Neural progenitor cell (in vitro differentiated cells): ENCODE measurements around the gene S100A12.

Experiments
- CTCF ChIP-seq: fragments of 200-600 bp; sonication (generic); IDR thresholded peaks from 2 replicates; pipeline ENCODE4 v1.5.1; 2017; ENCODE audit warnings: antibody characterized with exemption, mild to moderate bottlenecking
- EZH2 ChIP-seq: fragments of 200-600 bp; sonication (generic); IDR thresholded peaks from 2 replicates; pipeline ENCODE4 v1.6.1; 2017; ENCODE audit warnings: antibody characterized with exemption, mild to moderate bottlenecking, moderate library complexity
- EZH2phosphoT487 ChIP-seq: fragments of 200-600 bp; sonication (generic); IDR thresholded peaks from 2 replicates; pipeline ENCODE4 v1.6.1; 2017; ENCODE audit warnings: antibody characterized with exemption

DNA sequence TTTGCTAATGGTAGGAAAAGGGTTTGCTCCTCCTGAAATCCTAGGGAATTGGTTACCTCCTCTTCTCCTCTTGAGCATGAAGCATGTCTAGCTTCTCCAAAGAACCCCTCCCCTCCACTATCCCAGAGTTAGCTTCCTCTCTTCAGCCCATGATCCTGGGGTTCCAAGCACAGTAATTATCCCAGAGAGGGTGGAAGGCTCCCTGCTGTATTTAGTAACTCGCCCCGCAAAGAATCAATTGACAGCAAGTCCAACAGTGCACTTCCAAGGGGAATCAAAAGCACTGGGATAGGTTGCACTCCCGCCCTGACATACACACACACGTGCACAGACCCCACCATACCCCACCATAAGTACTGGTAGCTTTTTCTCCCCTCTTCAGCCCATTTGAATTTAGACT, 12.4 kb upstream of the S100A12 start:
- TF ChIP-seq CTCF (no peak), EZH2phosphoT487 (no peak), EZH2 (no peak)
